Activated CD8-positive, alpha-beta memory T cell treated with anti-CD3 and anti-CD28 coated beads for 48 hours (primary cell): ENCODE measurements around the gene AGT.

Experiments used
- DNase-seq, 3 experiments: peaks; one replicate each; pipeline ENCODE4 v3.0.0-alpha.2; 2020; ENCODE audit warnings: low read depth in 2 of 3, low spot score in 2 of 3

Gene AGT

DNA sequence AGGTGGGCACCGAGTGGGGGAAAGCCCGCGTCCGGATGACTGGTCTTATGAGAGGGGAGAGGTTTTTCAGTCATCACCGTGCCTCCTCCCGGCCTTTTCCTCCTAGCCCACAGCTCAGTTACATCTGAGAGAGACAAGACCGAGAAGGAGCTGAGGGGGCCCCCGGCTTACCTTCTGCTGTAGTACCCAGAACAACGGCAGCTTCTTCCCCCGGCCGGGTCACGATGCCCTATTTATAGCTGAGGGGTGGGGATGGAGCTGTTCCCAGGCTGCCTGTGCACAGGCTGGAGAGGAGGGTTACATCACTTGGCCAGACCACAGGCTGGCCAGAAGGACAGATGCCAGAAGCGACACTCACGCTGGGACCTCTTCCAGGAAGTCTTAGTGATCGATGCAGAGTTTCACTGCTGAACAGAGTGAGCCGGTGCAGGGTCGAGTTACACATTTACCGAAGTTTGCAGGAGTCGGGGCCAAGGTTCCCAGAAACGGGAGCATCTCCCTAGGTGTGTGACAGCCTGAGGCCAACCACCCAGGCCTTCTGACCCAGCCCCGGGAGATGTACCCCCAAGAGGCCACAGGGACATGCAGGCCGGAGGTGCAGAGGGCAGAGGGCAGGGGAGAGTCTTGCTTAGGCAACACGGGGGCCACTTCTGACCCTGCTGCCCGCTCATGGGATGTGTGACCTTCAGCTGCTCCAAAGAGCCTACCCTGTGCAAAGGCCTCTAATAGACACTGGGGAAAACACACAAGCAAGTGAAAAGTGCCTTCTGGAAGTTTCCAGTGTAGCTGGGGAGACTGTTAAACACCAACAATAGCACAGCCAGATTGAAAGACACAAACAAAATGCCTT is at the start of gene AGT:
Gene AGT, minus strand, starts transcription at position 208 of the 850 bp plus-strand sequence. CDS start 3,299 bp downstream, outside the sequence.
- no peak for DNase-seq

DNA sequence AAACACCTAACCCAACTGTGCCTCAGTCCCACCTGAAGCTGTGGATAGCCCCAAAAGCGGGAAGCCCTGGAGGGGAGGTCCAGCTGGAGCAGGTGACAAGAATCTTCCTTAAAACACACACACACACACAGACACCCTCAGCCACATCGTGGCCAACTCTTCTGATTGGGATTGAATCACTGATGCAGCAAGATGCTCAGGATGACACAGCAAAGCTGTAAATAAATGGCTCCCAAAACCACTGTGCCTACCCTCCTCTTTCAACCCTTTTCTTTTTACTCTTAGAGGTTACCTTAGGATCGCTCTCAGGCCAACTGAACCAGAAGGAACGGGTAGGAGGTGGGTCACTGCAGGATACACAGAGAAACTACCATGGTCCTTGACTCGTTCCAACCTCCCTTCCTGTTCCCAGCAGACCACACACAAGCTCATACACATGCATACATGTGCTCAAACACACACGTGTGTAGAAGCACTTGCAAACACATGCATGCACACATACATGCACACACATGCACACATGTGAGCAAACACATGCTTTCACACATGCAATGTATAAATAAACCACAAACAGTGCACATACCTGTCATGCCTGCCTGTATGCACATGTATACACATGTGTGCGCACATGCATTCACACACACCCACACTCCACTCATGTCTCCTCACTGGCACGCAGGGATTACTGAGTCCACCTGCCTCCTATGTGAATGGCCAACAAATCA is 47.7 kb upstream of the AGT start:
- no peak for DNase-seq

DNA sequence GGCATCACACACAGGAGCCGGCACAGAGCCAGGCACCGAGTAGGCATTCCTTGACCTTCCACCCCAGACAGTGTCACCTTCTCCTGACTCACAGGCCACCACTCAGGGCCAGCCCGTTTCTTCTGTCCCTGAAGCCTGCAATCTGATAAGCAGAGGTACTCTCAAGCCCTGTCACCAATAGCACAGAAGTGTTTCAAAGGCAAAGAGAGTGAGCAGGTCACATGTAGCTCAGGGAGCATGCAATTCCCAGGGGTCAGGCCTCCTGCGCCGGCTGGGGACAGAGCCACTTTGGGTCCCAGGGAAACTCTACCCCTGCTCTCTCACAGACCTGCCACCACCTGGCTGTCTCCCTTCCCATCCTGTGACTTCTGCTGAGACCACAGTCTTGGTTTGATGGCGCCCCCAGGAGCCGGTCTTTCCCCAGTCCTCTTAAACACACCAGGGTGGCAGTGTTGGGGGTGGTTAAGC is 46.5 kb upstream of the AGT start:
- no peak for DNase-seq

DNA sequence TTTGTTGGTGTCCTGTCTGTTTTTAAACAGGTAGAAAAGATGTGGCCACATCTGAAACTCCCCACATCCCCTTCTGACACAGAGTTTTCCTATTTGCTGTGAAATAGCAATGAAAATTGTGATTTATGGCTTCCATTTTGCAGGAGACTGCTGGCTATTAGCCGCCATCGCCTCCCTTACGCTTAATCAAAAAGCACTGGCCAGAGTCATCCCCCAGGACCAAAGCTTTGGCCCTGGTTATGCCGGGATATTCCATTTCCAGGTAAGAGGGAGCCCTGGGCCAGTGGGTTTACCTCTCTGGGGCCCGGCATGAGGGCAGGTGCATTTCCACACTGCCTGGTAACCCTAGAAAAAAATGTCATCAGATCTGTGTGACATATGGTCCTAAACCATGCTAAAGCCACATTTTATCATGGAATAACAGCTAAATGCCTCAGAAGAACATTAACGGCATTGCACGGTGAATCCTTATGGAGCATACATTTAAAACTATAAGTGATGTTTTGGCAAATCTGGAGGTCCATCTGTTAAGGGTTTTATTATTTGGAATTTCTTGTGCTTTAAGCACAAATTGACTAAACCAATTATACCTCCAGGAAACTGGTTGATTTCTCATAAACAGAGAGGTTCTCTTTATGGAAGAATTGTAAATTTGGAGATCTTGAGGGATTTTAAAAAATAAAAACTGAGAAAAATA is 45.6 kb upstream of the AGT start:
- no peak for DNase-seq

DNA sequence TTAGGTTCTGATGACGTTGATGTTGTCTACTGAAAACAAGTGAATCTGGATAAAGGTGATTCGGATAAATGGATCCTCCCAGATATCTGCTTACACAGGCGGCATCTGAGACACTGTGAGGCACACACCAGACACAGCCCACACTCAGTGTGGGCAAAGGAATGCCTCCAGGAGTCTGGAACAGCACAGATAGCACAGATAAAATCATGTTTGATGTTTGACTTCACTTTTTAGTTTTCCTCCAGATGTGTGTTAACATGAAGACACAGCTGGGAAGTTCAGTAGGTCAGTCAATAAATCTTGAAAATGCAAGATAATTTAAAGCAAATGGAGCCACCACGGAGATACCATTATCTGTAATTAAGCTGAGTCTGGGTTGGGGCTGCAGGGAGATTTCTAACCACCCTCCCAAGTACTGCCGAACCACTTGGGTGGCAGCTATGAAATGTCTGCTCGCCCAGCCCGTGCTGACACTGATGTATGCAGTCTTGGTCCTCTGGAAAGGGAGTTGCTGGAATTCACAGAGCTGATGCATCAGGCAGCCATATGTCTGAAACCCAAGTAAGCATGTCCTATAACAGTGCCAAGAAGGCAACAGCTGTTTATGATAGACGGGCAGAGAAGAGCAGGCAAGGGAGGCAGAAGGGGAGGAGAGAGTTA is 44.9 kb upstream of the AGT start:
- no peak for DNase-seq

DNA sequence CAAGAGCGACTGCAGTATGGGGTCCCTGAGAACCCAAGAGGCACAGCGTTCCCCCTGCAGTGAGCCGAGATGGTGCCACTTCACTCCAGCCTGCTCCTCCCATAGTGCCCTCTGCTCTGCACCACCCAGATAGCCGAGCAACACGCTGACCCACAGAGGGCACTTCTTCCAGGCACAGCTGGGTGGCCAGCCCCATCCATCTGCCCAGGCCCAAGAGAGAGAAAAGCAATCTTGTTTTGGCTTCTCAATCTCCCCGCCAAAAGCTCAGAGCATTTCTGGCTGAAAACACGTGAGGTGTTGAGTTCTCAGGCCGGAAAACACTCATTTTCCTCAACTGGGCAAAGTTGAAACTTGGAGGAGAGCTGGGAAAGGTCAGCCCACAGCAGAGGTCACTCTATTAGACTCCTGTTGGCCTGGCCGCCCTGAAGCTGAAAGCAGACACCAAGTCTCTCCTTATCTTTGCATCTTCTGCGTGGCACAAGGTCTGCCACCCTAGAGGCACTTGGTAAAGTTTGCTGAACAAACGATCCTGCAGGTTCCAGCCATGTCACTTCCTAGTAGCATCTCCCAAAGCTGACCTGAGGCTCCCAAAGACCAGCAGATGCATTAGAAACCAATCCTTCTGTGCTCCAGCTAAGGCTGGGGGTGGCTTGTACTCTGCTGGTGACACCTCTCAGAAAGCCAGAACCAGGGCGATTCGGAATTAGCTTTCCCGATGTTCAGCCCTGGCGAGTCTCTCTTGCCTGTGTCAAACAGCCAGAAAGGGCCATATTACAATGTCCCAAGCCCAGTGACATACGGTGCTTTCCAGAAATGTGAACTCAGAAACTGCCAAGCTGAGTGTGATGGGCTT is 44.2 kb upstream of the AGT start:
- no peak for DNase-seq

DNA sequence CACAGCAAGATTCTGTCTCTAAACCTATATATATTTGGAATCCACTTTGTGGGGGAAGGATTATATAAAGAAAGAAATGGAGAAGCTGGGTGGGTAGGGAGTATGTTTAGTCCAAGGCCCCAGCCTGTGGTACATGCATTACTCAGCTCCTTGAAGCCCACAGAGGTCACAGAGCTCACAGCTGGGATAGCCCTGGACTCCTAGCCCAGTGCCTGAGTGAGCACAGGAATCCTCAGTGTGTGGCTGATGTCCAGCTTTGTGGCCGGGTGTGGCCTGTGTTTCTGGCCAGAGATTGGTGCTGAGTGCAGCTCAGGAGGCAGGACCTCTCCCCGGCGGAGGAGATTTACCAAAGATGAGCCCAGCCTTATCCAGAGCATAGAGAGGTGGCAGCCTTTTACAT is 40.9 kb upstream of the AGT start:
- DNase-seq = no peak

DNA sequence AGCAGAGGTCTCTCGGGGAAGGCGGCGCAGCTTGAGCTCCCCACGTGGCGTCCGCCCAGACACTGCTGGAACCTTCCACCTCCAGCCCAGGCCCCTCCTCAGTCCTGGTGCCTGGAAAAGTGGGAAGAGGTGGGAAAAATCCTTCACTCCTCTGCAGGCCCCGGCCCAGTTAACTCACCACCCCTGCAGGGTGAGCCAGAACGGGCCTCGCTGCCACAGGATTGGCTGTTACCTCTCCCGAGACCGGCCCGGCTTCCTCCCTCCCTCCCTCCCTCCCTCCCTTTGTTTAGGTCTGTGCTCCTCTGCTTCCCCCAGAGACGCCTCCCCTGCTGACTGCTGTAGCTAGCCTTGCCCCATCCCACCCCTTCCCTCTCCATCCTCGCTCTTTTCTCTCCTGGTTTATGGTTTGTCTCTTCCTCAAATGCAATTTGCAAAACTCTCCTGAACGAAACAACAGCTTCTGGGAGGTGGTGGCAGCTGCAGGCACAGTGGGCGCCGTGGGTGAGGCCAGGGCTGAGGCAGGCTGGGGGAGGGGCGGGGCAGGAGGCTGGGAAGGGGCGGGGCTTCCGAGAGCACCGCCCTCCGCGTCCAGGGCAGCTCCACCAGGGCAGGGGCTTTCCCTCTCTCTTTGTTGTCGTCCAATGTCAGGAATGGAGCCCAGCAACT is 39.8 kb upstream of the AGT start:
- peak in 1 of 3 experiments; percentile 2 for DNase-seq

DNA sequence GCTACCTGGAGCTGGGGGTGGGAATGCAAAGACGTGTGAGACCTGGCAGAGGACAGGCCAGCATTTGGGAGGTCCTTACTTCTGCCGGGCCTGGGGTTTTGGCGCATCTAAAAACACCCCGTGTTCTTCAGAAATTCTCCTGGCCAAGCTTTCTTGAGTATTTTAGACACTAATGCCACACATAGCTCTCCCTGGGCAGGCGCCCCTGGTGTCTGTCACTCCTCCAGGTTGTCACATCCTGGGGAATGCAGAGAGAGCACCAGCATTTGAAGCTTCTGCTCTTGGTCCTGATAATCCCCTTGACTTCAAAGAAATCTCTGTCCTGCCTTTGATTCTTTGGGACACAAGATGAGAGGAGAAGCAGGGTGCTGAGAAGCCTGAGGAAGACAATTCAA is 39.3 kb upstream of the AGT start:
- no peak for DNase-seq

DNA sequence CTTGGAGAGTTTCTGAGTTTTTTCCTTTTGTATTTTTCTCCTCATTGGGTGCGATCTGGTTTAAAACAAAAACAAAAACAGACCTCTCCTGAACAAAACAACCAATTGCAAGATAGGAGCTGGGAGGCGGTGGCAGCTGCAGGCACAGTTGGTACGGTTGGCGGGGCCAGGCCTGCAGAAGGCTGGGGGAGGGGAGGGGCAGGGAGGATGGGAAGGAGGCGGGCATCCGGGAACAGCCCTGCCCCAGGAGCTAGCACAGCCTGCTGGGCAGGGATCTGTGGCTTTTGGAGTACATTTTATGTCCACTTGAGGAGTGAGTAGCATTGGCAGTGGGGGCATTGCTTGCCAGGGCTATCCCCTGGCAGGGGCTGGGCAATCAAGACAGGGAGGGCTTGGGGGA is 38.5 kb upstream of the AGT start:
- DNase-seq = no peak

DNA sequence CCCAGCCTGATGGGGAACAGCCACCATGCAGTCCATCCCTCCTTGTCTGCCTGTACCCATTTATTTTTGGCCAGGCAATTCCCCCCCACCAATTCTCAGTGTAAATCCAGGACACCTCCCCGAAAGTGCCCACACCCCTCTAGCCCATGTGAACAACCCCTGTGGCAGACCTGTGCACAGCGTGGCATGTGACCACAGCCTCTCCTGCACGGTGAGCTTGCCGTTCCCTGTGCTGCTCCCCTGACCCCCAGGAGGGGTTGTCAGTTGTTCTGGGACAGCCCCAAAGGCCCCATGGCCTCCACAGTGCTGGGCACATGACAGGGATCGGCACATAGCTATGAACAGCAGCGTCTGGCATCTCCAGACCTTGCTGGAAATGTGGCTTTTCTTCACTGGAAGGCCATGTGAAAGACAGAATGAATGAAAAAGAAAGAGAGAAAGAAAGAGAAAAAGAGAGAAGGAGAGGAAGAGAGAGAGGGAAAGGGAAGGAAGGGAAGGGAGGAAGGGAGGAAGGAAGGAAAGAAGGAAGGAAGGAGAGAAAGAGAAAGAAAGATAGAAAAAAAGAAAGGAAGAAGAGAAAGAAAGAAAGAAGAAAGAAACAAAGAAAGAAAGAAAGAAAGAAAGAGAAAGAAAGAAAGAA is 37.2 kb upstream of the AGT start:
- DNase-seq = no peak

DNA sequence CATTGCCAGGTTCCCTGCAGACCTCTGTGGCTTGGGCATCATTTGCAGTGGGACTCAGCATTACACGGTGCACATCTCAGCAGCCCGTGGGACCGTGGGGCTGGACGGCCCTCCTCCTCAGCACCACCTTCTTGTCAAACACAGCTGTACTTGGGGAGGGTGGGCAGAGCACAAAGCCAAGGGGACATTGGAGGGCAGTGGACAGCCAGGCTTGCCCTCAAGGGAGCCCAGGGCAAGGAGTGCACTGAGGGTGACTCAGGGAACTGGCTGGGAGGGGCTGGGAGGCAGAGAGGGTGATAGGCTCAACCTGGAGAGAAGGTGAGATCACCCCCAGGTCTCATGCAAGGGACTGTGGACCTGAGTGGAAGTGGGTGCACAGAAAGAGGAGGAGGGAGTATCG is 36.7 kb upstream of the AGT start:
- no peak for DNase-seq

DNA sequence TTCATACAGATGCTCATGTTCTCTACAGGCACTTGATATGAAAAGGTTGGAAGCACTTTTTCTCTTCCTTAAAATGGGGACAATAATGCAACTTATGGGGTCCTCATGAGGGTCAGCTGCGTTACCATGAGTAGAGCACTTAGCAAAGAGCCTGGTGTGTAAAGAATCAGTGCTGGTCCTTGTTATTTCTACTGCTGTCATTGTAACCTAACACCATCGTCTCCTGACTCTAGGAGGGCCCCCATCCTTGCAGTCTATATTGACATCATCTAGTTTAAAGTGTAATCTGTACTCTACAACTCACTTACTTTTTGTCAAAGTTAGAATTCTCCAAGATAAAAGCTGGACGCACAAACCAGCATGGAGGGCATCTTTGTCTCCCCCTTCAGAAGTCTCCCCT is 35.7 kb upstream of the AGT start:
- no peak for DNase-seq

DNA sequence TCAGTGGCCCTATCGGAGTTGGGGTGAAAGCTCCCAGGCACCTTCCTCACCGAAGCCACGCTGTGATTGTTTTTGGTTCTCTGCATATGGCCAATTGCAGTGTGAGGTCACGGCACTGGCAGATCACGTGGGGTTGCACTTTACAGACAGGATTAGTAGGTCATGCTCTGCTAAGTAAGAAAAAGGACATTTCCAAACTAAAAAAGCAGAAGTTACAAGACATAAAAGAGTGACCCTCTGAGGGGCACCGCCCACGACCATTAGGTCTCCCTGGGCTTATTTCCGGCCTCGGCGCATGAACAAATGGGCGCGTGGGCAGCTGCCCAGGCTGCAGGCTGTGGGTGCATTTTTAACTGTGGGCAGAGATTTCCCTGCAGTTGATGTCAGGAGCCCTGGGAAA is 35.2 kb upstream of the AGT start:
- no peak for DNase-seq

DNA sequence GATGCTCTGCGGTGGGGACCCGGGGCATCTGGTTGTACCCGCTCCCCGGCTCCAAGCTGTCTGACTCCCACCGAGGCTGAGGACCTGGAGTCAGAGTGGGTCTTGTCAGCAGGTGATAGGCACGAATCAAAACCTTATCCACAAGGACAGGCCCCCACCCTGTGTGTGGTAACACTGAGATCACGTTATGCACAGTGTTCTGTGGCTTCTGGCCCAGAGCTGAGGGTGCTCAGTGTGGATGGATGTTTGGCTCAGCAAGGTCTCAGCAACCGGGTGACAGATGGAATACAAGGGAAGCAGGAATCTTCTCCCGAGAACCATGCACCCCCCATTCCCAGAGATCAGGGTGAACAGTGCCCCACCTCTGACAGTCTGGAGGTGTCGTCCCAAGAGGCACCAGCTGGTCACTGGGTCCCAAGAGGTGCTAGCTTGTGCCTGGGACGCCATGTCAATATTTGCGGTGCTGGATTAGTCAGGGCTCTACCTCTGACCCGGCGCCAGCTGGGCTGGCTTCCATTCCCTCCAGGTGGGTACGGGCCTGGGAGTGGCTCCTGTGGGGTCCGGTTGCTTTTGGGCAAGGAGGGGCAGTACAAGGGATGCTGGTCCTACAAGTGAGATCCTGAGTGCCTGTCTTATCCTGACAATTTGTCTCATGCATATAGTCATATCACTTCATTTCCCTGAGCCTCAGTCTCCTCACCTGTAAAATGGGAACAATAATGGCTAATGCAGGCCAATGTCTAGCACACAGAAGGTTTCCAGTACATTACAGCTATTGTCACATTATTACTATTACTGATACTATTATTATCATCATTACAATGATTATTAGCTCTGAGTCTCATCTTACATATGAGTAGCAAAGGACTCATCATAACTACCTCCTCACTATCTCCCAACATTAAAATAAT is 34.2 kb upstream of the AGT start:
- no peak for DNase-seq

DNA sequence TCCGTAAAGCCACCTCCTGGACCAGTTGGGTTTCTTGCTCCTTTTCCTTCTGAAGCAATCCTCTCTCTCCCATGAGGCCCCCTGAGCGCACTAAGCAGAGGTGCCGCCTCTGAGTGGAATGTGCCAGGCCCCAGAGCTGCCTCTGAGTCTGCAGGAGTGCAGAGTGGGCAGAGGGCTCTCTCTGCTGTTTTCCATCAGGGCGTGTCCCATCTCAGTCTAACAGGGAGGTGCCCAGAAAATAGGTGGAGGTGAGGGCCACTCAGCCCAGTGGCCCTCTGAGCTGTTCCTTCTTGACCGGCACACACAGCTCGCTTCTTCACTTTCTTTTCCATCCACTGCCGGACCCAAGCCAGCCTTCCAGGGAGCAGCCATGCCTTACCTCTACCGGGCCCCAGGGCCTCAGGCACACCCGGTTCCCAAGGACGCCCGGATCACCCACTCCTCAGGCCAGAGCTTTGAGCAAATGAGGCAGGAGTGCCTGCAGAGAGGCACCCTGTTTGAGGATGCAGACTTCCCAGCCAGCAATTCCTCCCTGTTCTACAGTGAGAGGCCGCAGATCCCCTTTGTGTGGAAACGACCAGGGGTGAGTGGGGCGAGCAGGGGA is 33.3 kb upstream of the AGT start, which contains the start of gene CAPN9:
Gene CAPN9, plus strand, starts transcription at position 262 of the 604 bp plus-strand sequence. Its CDS starts 109 bp downstream, at position 371.
- DNase-seq = no peak

DNA sequence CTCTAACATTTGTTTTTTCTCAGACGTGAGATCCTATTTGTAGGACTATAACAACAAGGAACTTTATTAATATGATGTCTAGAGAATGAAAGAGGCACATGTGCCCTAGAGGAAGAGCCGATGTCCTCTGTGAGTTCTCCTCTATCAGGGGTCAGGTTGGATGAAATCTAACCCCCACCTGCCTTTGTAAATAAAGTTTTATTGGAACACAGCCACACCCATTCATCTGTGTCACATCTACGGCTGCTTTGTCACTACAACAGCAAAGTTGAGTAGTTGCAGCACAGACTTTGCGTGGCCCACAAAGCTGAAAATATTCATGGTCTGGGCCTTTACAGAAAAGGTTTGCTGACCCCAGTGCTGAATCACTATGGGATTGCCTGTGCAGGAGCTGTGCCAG is 32.7 kb upstream of the AGT start:
- no peak for DNase-seq

DNA sequence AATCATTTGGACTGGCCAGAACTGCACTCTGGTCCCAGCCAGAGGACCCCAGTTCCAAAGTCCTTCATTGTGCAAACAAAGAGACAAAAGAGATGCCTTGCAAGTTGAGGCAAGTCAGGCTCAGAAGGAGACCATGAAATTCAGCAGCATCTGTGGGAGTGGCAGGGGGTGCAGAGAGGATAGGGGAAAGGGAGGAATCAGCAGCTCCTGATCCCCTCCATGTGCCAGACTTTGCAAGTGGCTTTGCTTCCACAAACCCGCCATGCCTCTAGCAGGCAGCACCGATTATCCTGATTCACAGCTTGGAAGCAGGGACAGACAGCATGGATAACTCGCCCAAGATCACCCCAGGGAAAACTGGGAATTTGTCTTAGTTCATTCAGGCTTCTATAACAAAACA is 31.1 kb upstream of the AGT start:
- no peak for DNase-seq
